IPS-15b (cell line): Measurements from ENCODE around the gene LRFN2.

ENCODE experiments used
- H3K27me3 ChIP-seq: one replicate; pipeline ENCODE4 v1.6.1; 2013; ENCODE audit warnings: low read length; ENCODE audit not compliant: control insufficient read depth, insufficient read depth
- H3K36me3 ChIP-seq: one replicate; pipeline ENCODE4 v1.6.1; 2013; ENCODE audit warnings: low read length; ENCODE audit not compliant: control insufficient read depth, insufficient read depth
- H3K4me1 ChIP-seq: one replicate; pipeline ENCODE4 v1.6.1; 2013; ENCODE audit warnings: mild to moderate bottlenecking, low read length; ENCODE audit not compliant: control insufficient read depth, insufficient read depth
- H3K4me3 ChIP-seq: one replicate; pipeline ENCODE4 v1.5.1; 2013; ENCODE audit warnings: low read depth, low read length
- H3K9ac ChIP-seq: one replicate; pipeline ENCODE4 v1.6.1; 2013; ENCODE audit warnings: low read depth, mild to moderate bottlenecking, low read length
- H3K9me3 ChIP-seq: one replicate; pipeline ENCODE4 v1.6.1; 2013; ENCODE audit warnings: mild to moderate bottlenecking, low read length; ENCODE audit not compliant: control insufficient read depth, insufficient read depth

The LRFN2 gene

GRCh38 chr6:40466986-40467539, 120.1 kb downstream of the LRFN2 start:
- Histone ChIP-seq H3K27me3 (no peaks in the 10 kb centered on the region), H3K9me3 (no peaks in the 10 kb centered on the region), H3K4me1 (no peaks in the 10 kb centered on the region), H3K9ac (no peak overlapping the region), H3K4me3 (no peak overlapping the region), H3K36me3 (no peaks in the 10 kb centered on the region)

- H3K4me1 ChIP-seq, result no peaks in the 10 kb centered on the region
- no peaks in the 10 kb centered on the region for H3K27me3 ChIP-seq
- no peaks in the 10 kb centered on the region for H3K36me3 ChIP-seq
- no peak overlapping the region for H3K4me3 ChIP-seq
- H3K9ac ChIP-seq, result no peak overlapping the region
- no peaks in the 10 kb centered on the region for H3K9me3 ChIP-seq
Observed at GRCh38 chr6:40461643-40462042, 125.5 kb downstream of the LRFN2 start.

- Histone ChIP-seq H3K9me3 (no peaks in the 10 kb centered on the region), H3K4me3 (no peak overlapping the region), H3K4me1 (no peaks in the 10 kb centered on the region), H3K9ac (no peak overlapping the region), H3K36me3 (no peaks in the 10 kb centered on the region), H3K27me3 (no peaks in the 10 kb centered on the region)
Observed at GRCh38 chr6:40460380-40460779, 126.8 kb downstream of the LRFN2 start.

GRCh38 chr6:40457261-40457660, 129.9 kb downstream of the LRFN2 start:
- no peaks in the 10 kb centered on the region for H3K9me3 ChIP-seq
- no peak overlapping the region for H3K4me3 ChIP-seq
- no peaks in the 10 kb centered on the region for H3K27me3 ChIP-seq

GRCh38 chr6:40456390-40457013, 130.7 kb downstream of the LRFN2 start:
- Histone ChIP-seq H3K4me3 (no peak overlapping the region), H3K9me3 (no peaks in the 10 kb centered on the region), H3K27me3 (no peaks in the 10 kb centered on the region), H3K9ac (no peak overlapping the region), H3K36me3 (no peaks in the 10 kb centered on the region), H3K4me1 (no peaks in the 10 kb centered on the region)

More at GRCh38 chr6:40457261-40457660, 129.9 kb downstream of the LRFN2 start:
- H3K36me3 ChIP-seq, result no peaks in the 10 kb centered on the region
- no peaks in the 10 kb centered on the region for H3K4me1 ChIP-seq
- H3K9ac ChIP-seq, result no peak overlapping the region

- Histone ChIP-seq H3K9ac (no peak overlapping the region), H3K27me3 (no peaks in the 10 kb centered on the region)
Observed at GRCh38 chr6:40455686-40456389, 131.3 kb downstream of the LRFN2 start.

GRCh38 chr6:40450483-40450882, 136.7 kb downstream of the LRFN2 start:
- Histone ChIP-seq H3K4me3 (no peak overlapping the region), H3K9me3 (no peaks in the 10 kb centered on the region), H3K4me1 (no peaks in the 10 kb centered on the region), H3K9ac (no peak overlapping the region), H3K36me3 (no peaks in the 10 kb centered on the region), H3K27me3 (no peaks in the 10 kb centered on the region)

More at GRCh38 chr6:40455686-40456389, 131.3 kb downstream of the LRFN2 start:
- H3K9me3 ChIP-seq, result no peaks in the 10 kb centered on the region
- no peak overlapping the region for H3K4me3 ChIP-seq
- H3K36me3 ChIP-seq, result no peaks in the 10 kb centered on the region
- H3K4me1 ChIP-seq, result no peaks in the 10 kb centered on the region

- Histone ChIP-seq H3K27me3 (no peaks in the 10 kb centered on the region), H3K4me1 (no peaks in the 10 kb centered on the region), H3K4me3 (no peak overlapping the region), H3K9me3 (no peaks in the 10 kb centered on the region), H3K36me3 (no peaks in the 10 kb centered on the region), H3K9ac (no peak overlapping the region)
Observed at GRCh38 chr6:40444811-40445210, 142.4 kb downstream of the LRFN2 start.

GRCh38 chr6:40444312-40444711, 142.9 kb downstream of the LRFN2 start:
- no peaks in the 10 kb centered on the region for H3K4me1 ChIP-seq

GRCh38 chr6:40443842-40444241, 143.3 kb downstream of the LRFN2 start:
- Histone ChIP-seq H3K36me3 (no peaks in the 10 kb centered on the region), H3K9ac (no peak overlapping the region), H3K4me3 (no peak overlapping the region)

More at GRCh38 chr6:40444312-40444711, 142.9 kb downstream of the LRFN2 start:
- no peaks in the 10 kb centered on the region for H3K27me3 ChIP-seq
- no peak overlapping the region for H3K4me3 ChIP-seq
- no peaks in the 10 kb centered on the region for H3K36me3 ChIP-seq
- no peaks in the 10 kb centered on the region for H3K9me3 ChIP-seq
- no peak overlapping the region for H3K9ac ChIP-seq

GRCh38 chr6:40442591-40442990, 144.6 kb downstream of the LRFN2 start:
- Histone ChIP-seq H3K4me1 (no peaks in the 10 kb centered on the region), H3K27me3 (no peaks in the 10 kb centered on the region), H3K4me3 (no peak overlapping the region), H3K36me3 (no peaks in the 10 kb centered on the region), H3K9me3 (no peaks in the 10 kb centered on the region), H3K9ac (no peak overlapping the region)

More at GRCh38 chr6:40443842-40444241, 143.3 kb downstream of the LRFN2 start:
- Histone ChIP-seq H3K4me1 (no peaks in the 10 kb centered on the region), H3K27me3 (no peaks in the 10 kb centered on the region), H3K9me3 (no peaks in the 10 kb centered on the region)

- Histone ChIP-seq H3K4me3 (no peak overlapping the region), H3K4me1 (no peaks in the 10 kb centered on the region), H3K9me3 (peaks cover 3% of the 10 kb centered on the region)
Observed at GRCh38 chr6:40441150-40441549, 146.0 kb downstream of the LRFN2 start.

More at GRCh38 chr6:40441150-40441549, 146.0 kb downstream of the LRFN2 start:
- no peak overlapping the region for H3K9ac ChIP-seq
- no peaks in the 10 kb centered on the region for H3K36me3 ChIP-seq
- H3K27me3 ChIP-seq, result no peaks in the 10 kb centered on the region
